Measurements from ENCODE around the gene HDC.

HDC gene

GRCh38 chr15:50252556-50252955 is 13.0 kb downstream of the HDC start:
- DNase-seq = no peak

DNA sequence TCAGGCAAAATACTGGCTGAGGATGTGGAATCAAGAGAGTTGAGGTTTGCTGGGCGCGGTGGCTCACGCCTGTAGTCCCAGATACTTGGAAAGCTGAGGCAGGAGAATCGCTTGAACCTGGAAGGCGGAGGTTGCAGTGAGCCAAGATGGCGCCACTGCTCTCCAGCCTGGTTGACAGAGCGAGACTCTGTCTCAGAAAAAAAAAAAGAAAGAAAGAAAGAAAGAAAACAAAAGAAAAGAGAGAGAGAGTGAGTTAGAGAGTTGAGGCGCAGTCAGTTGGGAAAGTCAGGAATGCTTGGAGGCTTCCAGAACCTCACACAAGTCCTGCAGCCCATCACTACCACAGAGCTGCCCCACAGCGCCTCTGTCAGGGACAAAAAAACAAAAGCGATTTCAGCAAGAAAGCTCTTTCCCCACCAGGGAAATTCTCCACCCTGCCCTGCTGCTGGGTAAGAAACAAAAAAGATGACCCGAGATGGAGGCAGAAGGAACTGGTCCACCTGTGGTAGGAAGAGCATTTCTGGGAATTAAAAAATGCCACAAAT is 13.8 kb downstream of the HDC start:
- no peak for DNase-seq

GRCh38 chr15:50250760-50251394 is 14.6 kb downstream of the HDC start:
- peak; percentile 8 for DNase-seq

DNA sequence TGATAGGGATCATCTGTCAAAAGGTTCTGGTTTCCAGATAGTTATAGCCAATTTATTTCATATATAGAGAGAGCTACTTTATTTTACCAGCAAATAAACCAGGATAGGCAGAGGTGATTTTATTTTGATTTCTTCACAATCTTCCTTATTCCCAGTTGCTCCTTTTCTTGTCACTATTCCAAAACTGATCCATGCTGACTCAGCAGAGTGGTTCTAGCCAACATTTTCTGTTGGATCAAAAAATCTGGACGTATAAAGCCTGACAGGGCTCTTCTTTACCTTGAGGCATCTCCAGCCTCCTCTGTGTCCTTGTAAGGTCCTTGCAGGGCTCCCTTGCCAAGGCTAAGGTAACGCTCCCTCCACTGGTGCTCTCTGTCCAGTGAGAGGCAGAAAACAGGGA is 15.8 kb downstream of the HDC start:
- no peak for DNase-seq

GRCh38 chr15:50248994-50249582 is 16.4 kb downstream of the HDC start:
- DNase-seq = no peak

DNA sequence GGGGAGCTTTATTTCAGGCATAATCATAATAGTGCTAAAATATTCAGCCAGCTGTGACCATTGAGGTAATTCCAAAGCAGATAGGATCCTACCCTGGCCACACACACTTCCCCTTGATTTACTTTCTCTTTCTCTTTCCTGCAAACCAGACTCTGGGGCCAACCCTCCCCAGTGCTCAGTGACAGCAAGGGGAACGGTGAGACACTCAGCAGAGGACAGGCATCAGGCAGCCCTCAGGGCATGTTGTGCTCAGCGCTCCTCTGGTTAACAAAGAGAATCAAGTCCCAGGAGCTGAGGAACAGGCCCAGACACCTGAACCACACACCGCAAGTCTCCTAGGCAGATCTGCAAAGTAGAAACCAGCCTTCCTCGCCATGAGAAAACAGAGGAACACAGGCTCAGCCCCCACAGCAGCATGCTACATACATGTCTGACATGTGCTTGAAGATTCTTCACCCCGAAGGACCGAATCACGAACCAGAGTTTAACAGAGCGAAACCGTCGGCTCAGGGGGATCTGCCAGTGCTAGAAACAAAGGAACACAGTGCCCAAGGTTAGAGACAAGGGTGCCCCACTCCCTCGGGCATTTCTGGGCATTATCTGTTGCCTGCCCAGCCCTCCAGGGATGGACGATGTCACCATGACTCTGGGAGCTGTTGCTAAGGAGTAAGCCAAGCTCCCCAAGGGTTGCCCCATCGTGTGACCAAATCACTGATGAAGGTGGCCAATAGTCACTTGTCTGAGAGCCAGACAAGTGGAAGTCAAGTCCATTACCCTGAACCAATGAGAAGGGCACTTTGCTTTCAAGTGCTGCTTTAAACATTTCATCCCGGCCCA is 17.5 kb downstream of the HDC start:
- DNase-seq = no peak

- no peak for DNase-seq
Observed at GRCh38 chr15:50246631-50247030, 18.9 kb downstream of the HDC start.

DNA sequence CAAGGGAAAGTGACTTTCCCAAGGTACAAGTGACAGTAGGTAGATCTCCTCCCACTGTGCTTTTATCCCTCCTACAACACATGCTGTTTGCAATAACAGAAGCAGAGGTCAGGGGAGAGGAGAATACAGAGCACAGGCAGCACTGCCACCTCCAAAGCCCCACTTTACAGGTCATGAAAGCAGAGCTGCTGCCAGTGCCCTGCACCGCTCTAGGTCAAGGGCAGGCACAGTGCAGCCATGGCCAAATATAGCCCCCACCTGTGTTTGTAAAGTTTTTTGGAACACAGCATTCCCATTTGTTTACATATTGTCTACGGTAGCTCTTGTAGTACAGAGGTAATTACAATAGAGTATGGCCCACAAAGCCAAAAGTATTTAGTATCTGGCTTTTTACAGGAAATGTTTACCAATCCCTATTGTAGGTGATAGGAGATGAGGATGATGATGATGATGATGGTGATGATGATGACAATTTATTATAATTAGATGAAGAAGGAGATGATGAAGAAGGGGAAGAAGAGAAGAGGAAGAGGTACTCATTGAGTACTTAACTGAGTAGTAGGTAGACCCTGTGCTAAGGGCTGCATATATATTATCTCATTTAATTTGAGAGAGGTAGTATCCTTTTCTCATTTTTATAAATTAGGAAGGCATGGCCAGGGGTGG is 20.4 kb downstream of the HDC start:
- DNase-seq = no peak

DNA sequence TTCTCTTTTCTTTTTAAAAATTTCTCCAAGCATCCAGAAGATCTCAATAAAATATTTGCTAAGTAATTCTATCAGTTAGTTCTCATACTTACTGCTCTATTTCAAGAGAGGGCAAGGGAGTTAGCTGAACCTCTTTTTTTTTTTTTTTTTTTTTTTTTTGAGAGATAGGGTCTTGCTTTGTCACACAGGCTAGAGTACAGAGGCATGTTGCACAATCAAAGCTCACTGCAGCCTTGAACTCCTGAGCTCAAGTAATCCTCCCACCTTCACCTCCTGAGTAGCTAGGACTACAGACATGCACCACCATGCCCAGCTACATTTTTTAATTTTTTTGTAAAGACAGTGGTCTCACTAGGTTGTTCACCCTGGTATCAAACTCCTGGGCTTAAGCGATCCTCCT is 21.4 kb downstream of the HDC start:
- DNase-seq = no peak

DNA sequence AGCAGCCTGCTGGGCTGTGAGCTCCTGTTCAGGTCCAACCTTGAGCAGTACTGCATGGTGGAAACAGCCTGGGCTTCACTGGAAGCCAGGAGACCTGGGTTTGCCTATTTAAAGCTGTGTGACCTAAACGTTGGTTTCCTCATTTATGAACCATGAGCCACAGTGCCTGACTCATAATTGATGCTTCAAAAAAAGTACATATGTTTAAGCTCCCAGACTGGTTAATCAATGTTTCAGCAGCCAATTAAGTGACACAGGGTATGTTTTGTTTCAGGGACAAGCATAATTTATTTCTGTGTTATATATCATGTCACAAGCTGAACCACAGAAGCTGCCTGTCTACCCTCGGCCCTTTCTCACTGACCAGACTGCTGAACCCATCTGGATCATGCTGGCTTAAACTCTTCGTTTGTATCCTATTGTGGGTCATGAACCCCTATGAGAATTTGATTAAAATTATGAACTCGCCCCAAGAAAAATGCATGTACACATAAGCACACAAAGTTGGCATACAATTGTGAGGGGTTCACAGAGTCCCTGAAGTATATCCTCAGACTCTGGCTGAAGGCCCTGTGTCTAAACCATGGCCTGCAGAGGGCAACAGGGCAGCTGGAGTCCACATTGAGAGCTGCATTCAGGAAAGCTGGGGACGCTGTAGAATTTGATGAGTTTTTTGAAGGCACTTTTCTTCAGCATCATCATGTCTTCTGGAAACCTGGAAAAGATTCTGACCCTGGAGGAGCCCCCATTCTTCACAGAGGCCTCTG is 23.7 kb downstream of the HDC start:
- no peak for DNase-seq

- DNase-seq = no peak
Observed at GRCh38 chr15:50238255-50238654, 27.3 kb downstream of the HDC start.

DNA sequence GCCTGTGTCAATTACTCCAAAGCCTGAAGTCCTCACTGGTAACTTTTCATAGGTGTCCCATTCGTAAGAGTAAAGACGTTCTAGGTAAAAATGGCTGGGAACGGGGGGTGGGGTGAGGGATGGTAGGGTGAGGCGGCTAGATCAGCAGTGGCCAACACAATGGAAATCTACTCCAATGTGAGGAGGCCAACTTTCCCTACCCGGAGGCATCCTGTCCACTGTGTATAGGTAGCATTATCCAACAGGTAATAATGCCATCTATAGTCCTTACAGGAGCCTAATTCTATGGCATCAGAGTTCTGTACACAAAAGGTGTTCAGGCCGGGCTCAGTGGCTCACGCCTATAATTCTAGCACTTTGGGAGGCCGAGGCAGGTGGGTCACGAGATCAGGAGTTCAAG is 29.1 kb downstream of the HDC start:
- DNase-seq = no peak

DNA sequence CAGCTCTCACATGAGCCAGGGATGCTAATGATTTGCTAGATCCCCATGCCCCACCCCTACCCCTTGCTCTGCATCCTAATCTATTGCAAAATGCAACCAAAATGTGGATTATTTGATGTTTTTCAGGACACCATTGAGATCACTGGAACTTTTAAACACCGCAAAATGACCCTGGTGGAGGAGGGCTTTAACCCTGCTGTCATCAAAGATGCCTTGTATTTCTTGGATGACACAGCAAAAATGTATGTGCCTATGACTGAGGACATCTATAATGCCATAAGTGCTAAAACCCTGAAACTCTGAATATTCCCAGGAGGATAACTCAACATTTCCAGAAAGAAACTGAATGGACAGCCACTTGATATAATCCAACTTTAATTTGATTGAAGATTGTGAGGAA is 29.7 kb downstream of the HDC start:
- DNase-seq = no peak

GRCh38 chr15:50234764-50235163 is 30.8 kb downstream of the HDC start:
- peak; percentile 56 for DNase-seq

DNA sequence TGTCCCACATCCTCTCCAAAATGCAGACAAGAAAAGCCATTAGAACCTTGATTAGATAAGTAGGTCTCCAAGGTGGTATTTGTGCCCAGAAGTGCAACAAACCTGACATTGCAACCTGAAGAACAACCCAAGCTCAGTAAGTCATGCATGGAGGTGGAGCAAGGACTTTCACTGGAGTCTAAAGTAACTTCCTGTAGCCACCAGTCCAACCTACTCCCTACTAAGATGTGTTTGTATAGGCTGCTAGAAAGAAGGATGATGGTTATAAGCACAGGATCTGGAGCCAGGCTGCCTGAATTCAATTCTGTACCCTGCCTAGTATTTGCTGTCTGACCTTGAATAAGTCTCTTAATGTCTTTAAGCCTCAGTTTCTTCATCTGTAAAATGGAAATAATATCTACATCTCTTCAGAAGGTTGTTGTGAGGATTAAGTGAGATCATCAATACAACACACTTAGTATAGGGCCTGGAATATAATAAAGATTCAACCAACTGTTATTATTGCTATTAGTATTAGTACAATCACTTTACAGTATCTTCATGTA is 32.3 kb downstream of the HDC start:
- no peak for DNase-seq

GRCh38 chr15:50232791-50233190 is 32.7 kb downstream of the HDC start:
- no peak for DNase-seq

DNA sequence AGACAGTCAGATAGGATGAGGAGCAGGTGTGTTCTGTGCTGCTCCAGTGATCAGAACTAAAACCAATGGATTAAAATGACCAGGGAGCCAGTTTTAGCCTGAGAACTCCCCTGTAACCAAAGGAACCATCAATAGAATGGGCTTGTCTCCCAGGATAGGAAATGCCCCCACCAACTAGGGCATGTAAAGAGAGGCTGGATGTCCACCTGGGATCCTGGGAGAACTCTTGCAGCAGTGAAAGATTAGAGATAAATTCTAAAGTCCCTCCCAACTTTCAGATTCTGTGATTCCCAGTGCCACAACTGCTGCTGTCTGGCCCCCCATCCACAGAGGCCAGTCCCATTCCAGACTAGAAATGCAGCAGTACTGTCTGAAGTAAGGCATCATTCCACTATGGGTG is 33.8 kb downstream of the HDC start:
- DNase-seq = peak; percentile 47

GRCh38 chr15:50229336-50229735 is 36.2 kb downstream of the HDC start:
- DNase-seq = peak; percentile 49

DNA sequence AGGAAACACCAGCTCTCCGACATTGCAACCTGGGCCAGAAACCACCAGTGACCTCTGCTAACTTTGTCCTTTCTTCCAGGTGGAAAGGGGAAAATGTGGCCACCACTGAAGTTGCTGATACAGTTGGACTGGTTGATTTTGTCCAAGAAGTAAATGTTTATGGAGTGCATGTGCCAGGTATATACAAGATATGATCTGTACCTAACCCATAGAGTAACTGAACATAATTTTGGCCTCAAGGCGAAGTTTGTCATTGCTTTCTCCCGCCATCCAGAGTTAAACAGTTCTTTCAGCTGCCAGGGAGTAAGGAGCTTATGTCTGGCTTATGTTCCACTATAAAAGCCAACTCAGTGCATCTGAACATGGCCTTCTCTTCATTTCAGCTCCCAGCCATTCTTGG is 36.7 kb downstream of the HDC start:
- DNase-seq = peak; percentile 72

- DNase-seq = no peak
Observed at GRCh38 chr15:50227076-50227475, 38.5 kb downstream of the HDC start.

GRCh38 chr15:50225938-50226337 is 39.6 kb downstream of the HDC start:
- DNase-seq = no peak

GRCh38 chr15:50225057-50225456 is 40.5 kb downstream of the HDC start:
- no peak for DNase-seq
